ENCODE data around the gene WNK1. TPM values are rescaled to one million over a fixed set of nuclear protein-coding genes. Genes with fewer than 3 reads are reported as not detected.

The WNK1 gene
- total and polyA plus RNA-seq, 2 of the 8 experiments (the other 6 are each of a cell fraction or from before 2014, with no cell fraction given) = 88.2 to 157 TPM

- no peak overlapping the region for H2AFZ ChIP-seq (ENCODE audit: low read length)
- CTCF ChIA-PET (ENCODE audit: partially characterized antibody) = interaction anchor here (0.5 to 1.8 kb wide), 3 partner anchors 11 to 30 kb away, joined by 3 to 7 read pairs (median 4); no protein-coding TSS in a partner anchor
- no peak overlapping the region for H3K4ac ChIP-seq (replicated peaks; ENCODE audit: insufficient read length, low read depth, low read length)
- no peak overlapping the region for H2AK5ac ChIP-seq (ENCODE audit: low read depth, low read length)
- no peak overlapping the region for H3K14ac ChIP-seq (ENCODE audit: insufficient read length)
- H4K91ac ChIP-seq (replicated peaks; ENCODE audit: insufficient read length, low read length) = no peak overlapping the region
- no peak overlapping the region for H2BK120ac ChIP-seq (replicated peaks; ENCODE audit: low read depth, low read length)
- FAIRE-seq (no peak), DNase-seq (ENCODE audit: low read depth in 1 of 2, low spot score in 2 of 2) (no peak)
- no peak overlapping the region for H3K4me3 ChIP-seq (ENCODE audit: extremely low read depth in 1 of 4, insufficient read depth in 2 of 4, low read depth in 3 of 4, low read length in 4 of 4)
- H2BK20ac ChIP-seq (ENCODE audit: low read length) = no peak overlapping the region
- H3K9ac ChIP-seq (replicated peaks in 1 of 4; ENCODE audit: extremely low read depth in 1 of 4, low read depth in 3 of 4, low read length in 3 of 4) = no peak overlapping the region
- H3K56ac ChIP-seq (replicated peaks; ENCODE audit: insufficient read length, low read depth, low read length) = no peak overlapping the region
- POLR2A ChIA-PET (ENCODE audit: partially characterized antibody) = no interaction called here
- no peak overlapping the region for H3K4me2 ChIP-seq (ENCODE audit: insufficient read depth in 1 of 2, low read depth in 2 of 2, low read length in 2 of 2)
- no peaks in the 10 kb centered on the region for H3K36me3 ChIP-seq (ENCODE audit: control insufficient read depth in 2 of 4, insufficient read depth in 4 of 4, low read length in 3 of 4)
- no peak overlapping the region for H2BK12ac ChIP-seq (ENCODE audit: low read depth, low read length)
- no peak overlapping the region for H3K27ac ChIP-seq (ENCODE audit: low read depth, low read length)
- no peak overlapping the region for H2BK15ac ChIP-seq (ENCODE audit: low read length)
- H4K20me1 ChIP-seq (replicated peaks in 1 of 2; ENCODE audit: control insufficient read depth in 1 of 2, insufficient read depth in 2 of 2, low read length in 2 of 2) = no peaks in the 10 kb centered on the region
- no peak overlapping the region for H2BK5ac ChIP-seq (ENCODE audit: low read depth, low read length)
- H4K5ac ChIP-seq (ENCODE audit: insufficient read length, low read depth, low read length) = no peak overlapping the region
- H3K23ac ChIP-seq (ENCODE audit: insufficient read length) = no peak overlapping the region
- peaks cover 0 to 16% of the 10 kb centered on the region in 2 experiments; a peak in 2 of 4 replicates for H3K79me2 ChIP-seq (ENCODE audit: control insufficient read depth in 1 of 2, insufficient read depth in 2 of 2, low read length in 2 of 2)
- H3K79me1 ChIP-seq (ENCODE audit: low read depth, low read length) = no peaks in the 10 kb centered on the region
- peaks cover 0 to 1% (median 0%) of the 10 kb centered on the region in 4 experiments; a peak in 1 of 7 replicates for H3K27me3 ChIP-seq (replicated peaks in 1 of 4; ENCODE audit: control insufficient read depth in 3 of 4, extremely low read depth in 1 of 4, insufficient read depth in 3 of 4, low read length in 3 of 4)
- no peaks in the 10 kb centered on the region for H3K23me2 ChIP-seq (ENCODE audit: low read depth, low read length)
- no peak overlapping the region for H4K8ac ChIP-seq (ENCODE audit: extremely low read depth, insufficient read depth, low read length)
- 86% methylated on average over 2 of the region's 2 CpGs; no CpG with 5 or more reads in 1 of the 2 experiments for WGBS, 2 experiments (ENCODE audit: extremely low coverage in 1 of 2, insufficient coverage in 1 of 2, insufficient read length in 1 of 2, insufficient replicate concordance in 2 of 2, low coverage in 1 of 2, low lambda C conversion rate in 2 of 2, missing lambda C conversion rate in 1 of 2)
- no peak overlapping the region for H3K18ac ChIP-seq (ENCODE audit: extremely low read depth, low read length)
- H3K9me3 ChIP-seq (ENCODE audit: insufficient read depth in 2 of 2, low read depth in 1 of 2, low read length in 1 of 2) = no peaks in the 10 kb centered on the region
- no peaks in the 10 kb centered on the region for H3K4me1 ChIP-seq (replicated peaks in 1 of 4; ENCODE audit: control insufficient read depth in 3 of 4, insufficient read depth in 4 of 4, low read length in 3 of 4)
- TF ChIP-seq EZH2 (IDR thresholded peaks at IDR 0.05; ENCODE audit: low read depth, low read length, severe bottlenecking) (no peak), NANOG (IDR thresholded peaks at IDR 0.05; ENCODE audit: insufficient read depth, low read depth, low read length, poor library complexity, severe bottlenecking) (no peak), USF2 (IDR thresholded peaks at IDR 0.05; ENCODE audit: low read length) (no peak), SRF (IDR thresholded peaks at IDR 0.05; ENCODE audit: low read depth, low read length) (no peak), ATF2 (IDR thresholded peaks at IDR 0.05; ENCODE audit: low read length) (no peak), MAFK (IDR thresholded peaks at IDR 0.05; ENCODE audit: low read depth, low read length) (no peak), CHD2 (IDR thresholded peaks at IDR 0.05; ENCODE audit: low read length) (no peak), CEBPB (IDR thresholded peaks at IDR 0.05; ENCODE audit: low read depth, low read length) (no peak), E2F6 (IDR thresholded peaks at IDR 0.05) (no peak), TCF12 (IDR thresholded peaks at IDR 0.05; ENCODE audit: low read depth, low read length) (no peak), NRF1 (IDR thresholded peaks at IDR 0.05; ENCODE audit: low read depth, low read length) (no peak)
Observed at GRCh38 chr12:846421-846820, 94.0 kb downstream of the WNK1 start.

All from H1 (cell line).